BJ (cell line): ENCODE results near the gene IFNK. TPM values are rescaled to one million over a fixed set of nuclear protein-coding genes. Genes with fewer than 3 reads are reported as not detected.

Experiments used
- CTCF ChIA-PET: fragments of 350-600 bp; formaldehyde crosslinking; extraction: SDS; loops from one replicate; lab custom pipeline; 2021; ENCODE audit warnings: antibody characterized with exemption, inconsistent platforms; lab: Yijun Ruan, JAX
- POLR2A ChIA-PET: fragments of 300-600 bp; sonication (Branson Sonifier 250); formaldehyde crosslinking; extraction: SDS; loops from one replicate; lab custom pipeline; 2021; ENCODE audit warnings: antibody characterized with exemption; lab: Charles Lee
- DNase-seq: peaks from one replicate; pipeline ENCODE4 v3.0.0-alpha.2; 2011; ENCODE audit warnings: low read depth
- H3K27me3 ChIP-seq: 2 replicates; pipeline ENCODE4 v1.6.0; 2011; ENCODE audit warnings: low read length; ENCODE audit not compliant: control insufficient read depth, insufficient read depth
- H3K36me3 ChIP-seq: 2 replicates; pipeline ENCODE4 v1.5.1; 2011; ENCODE audit warnings: low read length; ENCODE audit not compliant: control insufficient read depth, insufficient read depth
- H3K4me3 ChIP-seq: 2 replicates; pipeline ENCODE4 v1.5.1; 2011; ENCODE audit warnings: low read depth, mild to moderate bottlenecking, control low read depth, low read length
- CTCF ChIP-seq: IDR thresholded peaks from 2 replicates; pipeline ENCODE4 v1.5.1; 2011; ENCODE audit warnings: low read depth, mild to moderate bottlenecking, control low read depth, inconsistent platforms, low read length, moderate library complexity; ENCODE audit not compliant: insufficient read depth
- polyA plus RNA-seq: library from polyadenylated mRNA; depleted of rRNA; stranded (reverse); fragments of >200 nt; gene quantifications from 2 replicates; pipeline ENCODE4 v1.2.3, GENCODE V29; 2011

Gene IFNK
- polyA plus RNA-seq, 1 experiment, result not detected

- POLR2A ChIA-PET, result no interaction called here
- CTCF ChIA-PET, result interaction anchor here (0.8 kb wide), 1 partner anchor 13 kb away, joined by 3 read pairs; no protein-coding TSS in a partner anchor
- TF ChIP-seq CTCF, result no peak
- no peaks in the 10 kb centered on the region for H3K36me3 ChIP-seq
- no peaks in the 10 kb centered on the region for H3K27me3 ChIP-seq
- H3K4me3 ChIP-seq, result no peak overlapping the region
- DNase-seq, result no peak
These were observed 37.6 kb downstream of the IFNK start for GRCh38 chr9:27561685-27562084.

- POLR2A ChIA-PET, result no interaction called here
- no peak overlapping the region for H3K4me3 ChIP-seq
- H3K27me3 ChIP-seq, result no peaks in the 10 kb centered on the region
- TF ChIP-seq CTCF, result no peak
- CTCF ChIA-PET, result no interaction called here
- DNase-seq, result no peak
- H3K36me3 ChIP-seq, result no peaks in the 10 kb centered on the region
These were observed 39.8 kb downstream of the IFNK start for GRCh38 chr9:27563738-27564430.

- ChIA-PET POLR2A (no interaction called here), CTCF (interaction anchor here (1.0 to 1.9 kb wide), 2 partner anchors 35 to 177 kb away, joined by 4 to 5 read pairs; partner anchors contain the start of gene MOB3B)
- H3K4me3 ChIP-seq, result no peak overlapping the region
- no peaks in the 10 kb centered on the region for H3K36me3 ChIP-seq
- TF ChIP-seq CTCF, result no peak
- H3K27me3 ChIP-seq, result no peaks in the 10 kb centered on the region
- no peak for DNase-seq
These were observed 40.6 kb downstream of the IFNK start for GRCh38 chr9:27564670-27565069.

- no peak for DNase-seq
- no peaks in the 10 kb centered on the region for H3K36me3 ChIP-seq
- CTCF ChIA-PET, result interaction anchor here (1.9 kb wide), 1 partner anchor 36 kb away, joined by 5 read pairs; the partner anchor contains the start of gene MOB3B
- no peak for TF ChIP-seq CTCF
- no peak overlapping the region for H3K4me3 ChIP-seq
- POLR2A ChIA-PET, result no interaction called here
- no peaks in the 10 kb centered on the region for H3K27me3 ChIP-seq
These were observed 41.6 kb downstream of the IFNK start for GRCh38 chr9:27565696-27566095.

GRCh38 chr9:27566118-27566517 is 42.0 kb downstream of the IFNK start:
- POLR2A ChIA-PET, result no interaction called here
- no peak for TF ChIP-seq CTCF
- CTCF ChIA-PET, result interaction anchor here (1.9 kb wide), 1 partner anchor 36 kb away, joined by 5 read pairs; the partner anchor contains the start of gene MOB3B
- Histone ChIP-seq H3K27me3 (no peaks in the 10 kb centered on the region), H3K36me3 (no peaks in the 10 kb centered on the region), H3K4me3 (no peak overlapping the region)
- DNase-seq, result no peak
